Activated CD8-positive, alpha-beta memory T cell treated with anti-CD3 and anti-CD28 coated beads for 36 hours (primary cell): Measurements from ENCODE around the gene FNIP2. TPM values are rescaled to one million over a fixed set of nuclear protein-coding genes. Genes with fewer than 3 reads are reported as not detected.

Experiments
- CTCF ChIA-PET: fragments of 350-600 bp; sonication (Branson Sonifier 250); formaldehyde crosslinking; loops from one replicate; lab custom pipeline; 2021; ENCODE audit warnings: antibody characterized with exemption; lab: Charles Lee
- POLR2A ChIA-PET: fragments of 350-600 bp; sonication (Branson Sonifier 250); formaldehyde crosslinking; loops from one replicate; lab custom pipeline; 2021; ENCODE audit warnings: antibody characterized with exemption; lab: Charles Lee
- total RNA-seq, 2 experiments: library from RNA; stranded (reverse); gene quantifications; one replicate each; pipeline ENCODE4 v1.2.3, GENCODE V29; 2021

The FNIP2 gene
- total RNA-seq, 2 experiments from 2014 or later, result 15.8 to 16.2 TPM

- CTCF ChIA-PET, result interaction anchor here (1.1 to 2.1 kb wide), 2 partner anchors 12 to 14 kb away, joined by 3 to 5 read pairs; no protein-coding TSS in a partner anchor
Measured at GRCh38 chr4:158809611-158810486, 41.0 kb downstream of the FNIP2 start.

GRCh38 chr4:158810487-158811215 is 41.8 kb downstream of the FNIP2 start:
- ChIA-PET CTCF (interaction anchor here (1.1 to 2.1 kb wide), 3 partner anchors 11 to 392 kb away, joined by 3 to 5 read pairs (median 4); no protein-coding TSS in a partner anchor), POLR2A (no interaction called here)

More at GRCh38 chr4:158809611-158810486, 41.0 kb downstream of the FNIP2 start:
- POLR2A ChIA-PET, result interaction anchor here (0.8 kb wide), 1 partner anchor 85 kb away, joined by 3 read pairs; no protein-coding TSS in a partner anchor

GRCh38 chr4:158811216-158811540 is 42.4 kb downstream of the FNIP2 start:
- CTCF ChIA-PET, result interaction anchor here (1.4 to 2.1 kb wide), 2 partner anchors 13 to 392 kb away, joined by 4 to 5 read pairs; no protein-coding TSS in a partner anchor

GRCh38 chr4:158811704-158812103 is 42.9 kb downstream of the FNIP2 start:
- POLR2A ChIA-PET, result no interaction called here
- CTCF ChIA-PET, result interaction anchor here (1.4 to 2.1 kb wide), 2 partner anchors 12 to 391 kb away, joined by 4 to 5 read pairs; no protein-coding TSS in a partner anchor

More at GRCh38 chr4:158811216-158811540, 42.4 kb downstream of the FNIP2 start:
- POLR2A ChIA-PET, result no interaction called here

- ChIA-PET CTCF (interaction anchor here (1.4 kb wide), 1 partner anchor 391 kb away, joined by 4 read pairs; no protein-coding TSS in a partner anchor), POLR2A (no interaction called here)
Measured at GRCh38 chr4:158812133-158812532, 43.3 kb downstream of the FNIP2 start.

- CTCF ChIA-PET, result no interaction called here
- POLR2A ChIA-PET, result no interaction called here
Measured at GRCh38 chr4:158812543-158812942, 43.7 kb downstream of the FNIP2 start.

- CTCF ChIA-PET, result no interaction called here
- POLR2A ChIA-PET, result no interaction called here
Measured at GRCh38 chr4:158813113-158813512, 44.3 kb downstream of the FNIP2 start.

GRCh38 chr4:158814207-158814606 is 45.4 kb downstream of the FNIP2 start:
- ChIA-PET POLR2A (no interaction called here), CTCF (no interaction called here)

GRCh38 chr4:158814636-158815330 is 46.0 kb downstream of the FNIP2 start:
- POLR2A ChIA-PET, result no interaction called here
- CTCF ChIA-PET, result interaction anchor here (0.7 kb wide), 1 partner anchor 142 kb away, joined by 3 read pairs; no protein-coding TSS in a partner anchor

GRCh38 chr4:158816955-158817354 is 48.1 kb downstream of the FNIP2 start:
- POLR2A ChIA-PET, result no interaction called here

GRCh38 chr4:158817562-158818296 is 48.9 kb downstream of the FNIP2 start:
- POLR2A ChIA-PET, result no interaction called here
- CTCF ChIA-PET, result no interaction called here

More at GRCh38 chr4:158816955-158817354, 48.1 kb downstream of the FNIP2 start:
- CTCF ChIA-PET, result no interaction called here

- CTCF ChIA-PET, result no interaction called here
Measured at GRCh38 chr4:158818560-158819140, 49.8 kb downstream of the FNIP2 start.

GRCh38 chr4:158819942-158820786 is 51.3 kb downstream of the FNIP2 start:
- ChIA-PET POLR2A (no interaction called here), CTCF (no interaction called here)

More at GRCh38 chr4:158818560-158819140, 49.8 kb downstream of the FNIP2 start:
- POLR2A ChIA-PET, result no interaction called here

- CTCF ChIA-PET, result interaction anchor here (0.6 to 1.1 kb wide), 3 partner anchors 11 to 383 kb away, joined by 3 read pairs; no protein-coding TSS in a partner anchor
- POLR2A ChIA-PET, result interaction anchor here (0.9 to 2.9 kb wide), 3 partner anchors 36 to 98 kb away, joined by 3 to 8 read pairs (median 5); partner anchors contain the start of genes FNIP2 and PPID
Measured at GRCh38 chr4:158821228-158821971, 52.6 kb downstream of the FNIP2 start.

GRCh38 chr4:158822348-158822747 is 53.5 kb downstream of the FNIP2 start:
- CTCF ChIA-PET, result interaction anchor here (0.6 to 0.7 kb wide), 2 partner anchors 29 to 55 kb away, joined by 3 read pairs; no protein-coding TSS in a partner anchor
- POLR2A ChIA-PET, result interaction anchor here (0.9 to 2.9 kb wide), 2 partner anchors 35 to 53 kb away, joined by 3 to 8 read pairs; partner anchors contain the start of gene FNIP2

- ChIA-PET POLR2A (interaction anchor here (2.9 kb wide), 1 partner anchor 54 kb away, joined by 8 read pairs; the partner anchor contains the start of gene FNIP2), CTCF (interaction anchor here (1.2 to 1.5 kb wide), 2 partner anchors 13 to 28 kb away, joined by 4 to 5 read pairs; no protein-coding TSS in a partner anchor)
Measured at GRCh38 chr4:158823461-158823873, 54.6 kb downstream of the FNIP2 start.
